AG04450 (cell line): ENCODE measurements around the gene PPP1R3G. TPM values are rescaled to one million over a fixed set of nuclear protein-coding genes. Genes with fewer than 3 reads are reported as not detected.

Source experiments
- CTCF ChIA-PET: fragments of 300-600, 350-600 bp; formaldehyde crosslinking; extraction: SDS; loops from one replicate; lab custom pipeline; 2022; ENCODE audit warnings: antibody characterized with exemption, inconsistent platforms; lab: Charles Lee
- POLR2A ChIA-PET: fragments of 350-600 bp; formaldehyde crosslinking; extraction: SDS; loops from one replicate; lab custom pipeline; 2021; ENCODE audit warnings: antibody characterized with exemption, inconsistent platforms; lab: Yijun Ruan, JAX
- DNase-seq: peaks from one replicate; pipeline ENCODE4 v3.0.0-alpha.2; 2011; ENCODE audit warnings: low read depth, low spot score
- H3K27ac ChIP-seq: one replicate; pipeline ENCODE4 v1.5.1; 2012; ENCODE audit warnings: low read depth, low read length, control low read depth
- H3K27me3 ChIP-seq: one replicate; pipeline ENCODE4 v1.6.0; 2012; ENCODE audit warnings: low read length; ENCODE audit not compliant: control insufficient read depth, insufficient read depth
- H3K4me3 ChIP-seq: 2 replicates; pipeline ENCODE4 v1.5.1; 2011; ENCODE audit warnings: mild to moderate bottlenecking, low read depth, low read length, control low read depth
- H3K9me3 ChIP-seq: 2 replicates; pipeline ENCODE4 v1.5.1; 2012; ENCODE audit warnings: low read length; ENCODE audit not compliant: control insufficient read depth, insufficient read depth
- CTCF ChIP-seq: IDR thresholded peaks from 2 replicates; pipeline ENCODE4 v1.5.1; 2011; ENCODE audit warnings: low read depth, low read length, control low read depth, inconsistent platforms
- polyA plus RNA-seq: library from polyadenylated mRNA; depleted of rRNA; stranded (reverse); fragments of >200 nt; gene quantifications from 2 replicates; pipeline ENCODE4 v1.2.3, GENCODE V29; 2011

The PPP1R3G gene
- polyA plus RNA-seq, 1 experiment, result 0.11 TPM

- Histone ChIP-seq H3K27ac (no peak overlapping the region), H3K27me3 (peaks cover 14% of the 10 kb centered on the region), H3K9me3 (peaks cover 3% of the 10 kb centered on the region; the same call in 1 of the 2 replicates), H3K4me3 (no peak overlapping the region)
- TF ChIP-seq CTCF, result no peak
- ChIA-PET CTCF (no interaction called here), POLR2A (no interaction called here)
- DNase-seq, result no peak
Observed at GRCh38 chr6:5100806-5101205, 15.7 kb downstream of the PPP1R3G start.

GRCh38 chr6:5102267-5102970 lies 17.3 kb downstream of the PPP1R3G start:
- ChIA-PET POLR2A (interaction anchor here (1.0 kb wide), 1 partner anchor 12 kb away, joined by 4 read pairs; no protein-coding TSS in a partner anchor), CTCF (interaction anchor here (1.0 kb wide), 1 partner anchor 24 kb away, joined by 3 read pairs; no protein-coding TSS in a partner anchor)
- peaks cover 11% of the 10 kb centered on the region for H3K27me3 ChIP-seq

GRCh38 chr6:5103250-5103649 lies 18.1 kb downstream of the PPP1R3G start:
- ChIA-PET CTCF (interaction anchor here (0.7 to 1.0 kb wide), 2 partner anchors 23 to 466 kb away, joined by 3 to 4 read pairs; no protein-coding TSS in a partner anchor), POLR2A (no interaction called here)
- Histone ChIP-seq H3K4me3 (no peak overlapping the region), H3K27ac (no peak overlapping the region), H3K27me3 (peaks cover 3% of the 10 kb centered on the region), H3K9me3 (peaks cover under 1% of the 10 kb centered on the region; the same call in 1 of the 2 replicates)
- no peak for DNase-seq
- TF ChIP-seq CTCF, result no peak

More at GRCh38 chr6:5102267-5102970, 17.3 kb downstream of the PPP1R3G start:
- TF ChIP-seq CTCF, result no peak
- no peak for DNase-seq
- Histone ChIP-seq H3K4me3 (no peak overlapping the region), H3K27ac (no peak overlapping the region), H3K9me3 (peaks cover 3% of the 10 kb centered on the region; the same call in 1 of the 2 replicates)

- TF ChIP-seq CTCF, result no peak
- CTCF ChIA-PET, result interaction anchor here (0.6 to 1.8 kb wide), 3 partner anchors 9 to 298 kb away, joined by 3 to 9 read pairs (median 5); no protein-coding TSS in a partner anchor
- H3K27ac ChIP-seq, result no peak overlapping the region
- no peak overlapping the region for H3K4me3 ChIP-seq
- POLR2A ChIA-PET, result no interaction called here
- no peaks in the 10 kb centered on the region for H3K9me3 ChIP-seq
- no peak for DNase-seq
- no peaks in the 10 kb centered on the region for H3K27me3 ChIP-seq
Observed at GRCh38 chr6:5104667-5105066, 19.5 kb downstream of the PPP1R3G start.

GRCh38 chr6:5105146-5105545 lies 20.0 kb downstream of the PPP1R3G start:
- CTCF ChIA-PET, result interaction anchor here (1.8 kb wide), 1 partner anchor 9 kb away, joined by 9 read pairs; no protein-coding TSS in a partner anchor
- H3K9me3 ChIP-seq, result no peaks in the 10 kb centered on the region
- H3K4me3 ChIP-seq, result no peak overlapping the region
- H3K27me3 ChIP-seq, result no peaks in the 10 kb centered on the region
- POLR2A ChIA-PET, result no interaction called here
- TF ChIP-seq CTCF, result no peak
- H3K27ac ChIP-seq, result no peak overlapping the region
- no peak for DNase-seq
